DOHH2 (cell line): Measurements from ENCODE around the gene SLC26A6.

Experiments
- H3F3A ChIP-seq: fragments of 200-600 bp; sonication (generic), shearing (Covaris generic); 2 replicates; pipeline ENCODE4 v1.6.0; 2016; ENCODE audit warnings: antibody characterized with exemption, mild to moderate bottlenecking; ENCODE audit not compliant: control insufficient read depth, insufficient read depth
- H3K27ac ChIP-seq: fragments of 200-600 bp; sonication (generic); 2 replicates; pipeline ENCODE4 v1.5.1; 2014; ENCODE audit warnings: low read depth, mild to moderate bottlenecking, low read length, moderate library complexity
- H3K27me3 ChIP-seq: fragments of 200-600 bp; sonication (generic); 2 replicates; pipeline ENCODE4 v1.6.1; 2014; ENCODE audit warnings: mild to moderate bottlenecking, low read length, mixed read lengths; ENCODE audit not compliant: control insufficient read depth
- H3K36me3 ChIP-seq: fragments of 200-600 bp; sonication (generic); 2 replicates; pipeline ENCODE4 v1.6.1; 2014; ENCODE audit warnings: mild to moderate bottlenecking, low read length, moderate library complexity, mixed read lengths; ENCODE audit not compliant: control insufficient read depth
- H3K4me1 ChIP-seq: fragments of 200-600 bp; sonication (generic); 2 replicates; pipeline ENCODE4 v1.6.1; 2014; ENCODE audit warnings: mild to moderate bottlenecking, low read length, mixed read lengths; ENCODE audit not compliant: control insufficient read depth
- H3K4me2 ChIP-seq: fragments of 200-600 bp; sonication (generic); 2 replicates; pipeline ENCODE4 v1.6.0; 2014; ENCODE audit warnings: mild to moderate bottlenecking, low read length, moderate library complexity
- H3K4me3 ChIP-seq: fragments of 200-600 bp; sonication (generic); 2 replicates; pipeline ENCODE4 v1.5.1; 2014; ENCODE audit warnings: mild to moderate bottlenecking, low read length, mixed read lengths
- H3K79me2 ChIP-seq: fragments of 200-600 bp; sonication (generic); 2 replicates; pipeline ENCODE4 v1.6.1; 2014; ENCODE audit warnings: mild to moderate bottlenecking, low read length, mixed read lengths; ENCODE audit not compliant: control insufficient read depth
- H3K9me2 ChIP-seq: fragments of 200-600 bp; sonication (generic); replicated peaks from 2 replicates; pipeline ENCODE4 v1.6.1; 2014; ENCODE audit warnings: mild to moderate bottlenecking, low read length, mixed read lengths; ENCODE audit not compliant: control insufficient read depth
- H3K9me3 ChIP-seq: fragments of 200-600 bp; sonication (generic); 2 replicates; pipeline ENCODE4 v1.6.1; 2014; ENCODE audit warnings: antibody characterized with exemption, low read length, mixed read lengths; ENCODE audit not compliant: control insufficient read depth, insufficient read depth
- H4K20me1 ChIP-seq: fragments of 200-600 bp; sonication (generic); 2 replicates; pipeline ENCODE4 v1.6.0; 2014; ENCODE audit warnings: low read depth, mild to moderate bottlenecking, antibody characterized with exemption, low read length, moderate library complexity; ENCODE audit not compliant: control insufficient read depth, insufficient read depth
- CTCF ChIP-seq: fragments of 200-600 bp; sonication (generic); IDR thresholded peaks from one replicate; pipeline ENCODE4 v1.5.1; 2014; ENCODE audit warnings: antibody characterized with exemption, mild to moderate bottlenecking, low read depth, low read length; ENCODE audit not compliant: poor library complexity, severe bottlenecking
- EZH2phosphoT487 ChIP-seq: fragments of 200-600 bp; sonication (generic); IDR thresholded peaks from 2 replicates; pipeline ENCODE4 v1.6.1; 2017; ENCODE audit warnings: borderline replicate concordance, mild to moderate bottlenecking, antibody characterized with exemption, low read length, moderate library complexity, mixed read lengths

The SLC26A6 gene

GRCh38 chr3:48641396-48641795 lies 6.1 kb upstream of the SLC26A6 start:
- H3K9me3 ChIP-seq: no peaks in the 10 kb centered on the region
- no peaks in the 10 kb centered on the region for H3K36me3 ChIP-seq
- no peaks in the 10 kb centered on the region for H4K20me1 ChIP-seq
- H3K27me3 ChIP-seq: no peaks in the 10 kb centered on the region
- no peak overlapping the region for H3K27ac ChIP-seq
- no peaks in the 10 kb centered on the region for H3K79me2 ChIP-seq
- TF ChIP-seq EZH2phosphoT487 (no peak), CTCF (no peak)
- no peak overlapping the region for H3K4me2 ChIP-seq
- no peak overlapping the region for H3K4me3 ChIP-seq
- no peaks in the 10 kb centered on the region for H3F3A ChIP-seq
- H3K4me1 ChIP-seq: peaks cover 4% of the 10 kb centered on the region
- no peaks in the 10 kb centered on the region for H3K9me2 ChIP-seq

GRCh38 chr3:48639944-48640606 lies 4.8 kb upstream of the SLC26A6 start:
- Histone ChIP-seq H3K36me3 (no peaks in the 10 kb centered on the region; the same call in 1 of the 2 replicates), H4K20me1 (no peaks in the 10 kb centered on the region), H3K4me3 (no peak overlapping the region), H3K27me3 (no peaks in the 10 kb centered on the region), H3K27ac (no peak overlapping the region), H3F3A (no peaks in the 10 kb centered on the region), H3K4me1 (peaks cover 11% of the 10 kb centered on the region), H3K4me2 (no peak overlapping the region), H3K9me3 (no peaks in the 10 kb centered on the region), H3K79me2 (no peaks in the 10 kb centered on the region), H3K9me2 (no peaks in the 10 kb centered on the region)
- no peak for TF ChIP-seq EZH2phosphoT487
- TF ChIP-seq CTCF: no peak

- H3K36me3 ChIP-seq: peaks cover 10% of the 10 kb centered on the region
- TF ChIP-seq EZH2phosphoT487 (no peak), CTCF (no peak)
- no peak overlapping the region for H3K4me3 ChIP-seq
- H3K27ac ChIP-seq: no peak overlapping the region
- H3K9me2 ChIP-seq: no peaks in the 10 kb centered on the region
- H4K20me1 ChIP-seq: no peaks in the 10 kb centered on the region
- H3K4me1 ChIP-seq: peaks cover 18% of the 10 kb centered on the region
- no peaks in the 10 kb centered on the region for H3K27me3 ChIP-seq
- H3F3A ChIP-seq: no peaks in the 10 kb centered on the region
- no peaks in the 10 kb centered on the region for H3K79me2 ChIP-seq
- no peaks in the 10 kb centered on the region for H3K9me3 ChIP-seq
- H3K4me2 ChIP-seq: no peak overlapping the region
These were observed 2.0 kb upstream of the SLC26A6 start for GRCh38 chr3:48637305-48637704.
